ENCODE data around the gene TXK. TPM values are rescaled to one million over a fixed set of nuclear protein-coding genes. Genes with fewer than 3 reads are reported as not detected.

Gene TXK
- total RNA-seq, 1 donor = 0.90 TPM

DNA sequence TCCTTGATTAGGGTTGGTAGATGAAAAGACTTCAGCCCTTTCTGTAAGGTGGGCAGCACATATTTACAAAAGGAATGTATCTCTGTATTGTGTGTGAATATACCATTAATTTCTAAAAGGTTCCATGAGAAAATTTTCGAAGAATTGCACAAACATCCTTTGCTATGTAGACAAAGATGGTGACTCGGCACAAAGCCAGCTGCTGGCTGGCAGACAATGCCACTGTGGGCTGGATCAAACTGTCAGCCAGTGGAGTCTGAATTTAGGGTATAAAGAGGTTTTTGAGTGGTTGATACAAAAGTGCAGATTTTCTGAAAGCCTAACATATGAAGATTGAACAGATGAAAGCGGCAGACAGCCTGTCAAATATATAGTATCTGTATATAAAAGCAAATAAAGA is 5.6 kb upstream of the TXK start:
- no peak for TF ChIP-seq CTCF (IDR thresholded peaks at IDR 0.05; ENCODE audit: insufficient read depth, low read length)
- no peak overlapping the region for H3K4me3 ChIP-seq (ENCODE audit: low read depth, low read length)
- DNase-seq (ENCODE audit: low read depth) = peak; percentile 32

DNA sequence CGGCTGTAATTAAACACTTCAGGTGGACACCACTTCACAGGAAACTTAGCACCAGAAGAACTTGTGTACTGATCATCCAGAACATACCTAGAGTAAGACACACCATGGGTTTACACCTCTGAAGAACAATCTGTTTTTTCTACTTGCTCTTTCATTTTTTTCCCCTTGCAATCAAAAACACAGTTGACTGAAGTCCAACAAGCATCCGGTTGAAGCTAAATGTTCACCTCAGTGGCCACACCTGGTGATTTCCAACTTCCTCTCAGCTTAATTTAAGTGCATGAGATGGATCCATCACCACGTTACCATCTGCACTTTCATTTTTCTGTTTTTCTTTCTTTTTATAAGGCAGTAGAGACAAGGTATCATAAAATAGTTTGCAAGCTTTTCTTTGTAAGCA is 4.9 kb upstream of the TXK start:
- DNase-seq (ENCODE audit: low read depth) = no peak
- TF ChIP-seq CTCF (IDR thresholded peaks at IDR 0.05; ENCODE audit: insufficient read depth, low read length) = no peak
- no peak overlapping the region for H3K4me3 ChIP-seq (ENCODE audit: low read depth, low read length)

GRCh38 chr4:48138511-48138910 is 4.5 kb upstream of the TXK start:
- no peak for DNase-seq (ENCODE audit: low read depth)
- no peak overlapping the region for H3K4me3 ChIP-seq (ENCODE audit: low read depth, low read length)
- no peak for TF ChIP-seq CTCF (IDR thresholded peaks at IDR 0.05; ENCODE audit: insufficient read depth, low read length)

DNA sequence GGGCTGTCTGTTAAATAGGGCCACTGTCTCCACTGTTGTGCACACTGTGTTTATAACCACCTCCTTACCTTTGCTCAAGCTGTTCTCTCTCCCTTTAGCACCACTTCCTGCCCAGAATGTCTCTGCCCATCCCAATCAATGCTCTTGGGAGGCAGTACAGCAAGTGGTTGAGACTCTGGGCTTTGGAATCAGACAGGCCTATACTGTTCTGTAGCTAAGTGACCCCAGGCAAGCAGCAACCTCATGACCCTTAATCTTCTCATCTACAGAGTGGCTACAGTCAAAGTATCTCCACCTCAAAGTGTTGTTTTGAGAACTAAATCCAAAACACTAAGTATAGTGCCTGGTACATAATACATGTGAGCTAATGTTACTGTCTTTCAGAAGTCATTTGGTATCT is 3.8 kb upstream of the TXK start:
- no peak for TF ChIP-seq CTCF (IDR thresholded peaks at IDR 0.05; ENCODE audit: insufficient read depth, low read length)

DNA sequence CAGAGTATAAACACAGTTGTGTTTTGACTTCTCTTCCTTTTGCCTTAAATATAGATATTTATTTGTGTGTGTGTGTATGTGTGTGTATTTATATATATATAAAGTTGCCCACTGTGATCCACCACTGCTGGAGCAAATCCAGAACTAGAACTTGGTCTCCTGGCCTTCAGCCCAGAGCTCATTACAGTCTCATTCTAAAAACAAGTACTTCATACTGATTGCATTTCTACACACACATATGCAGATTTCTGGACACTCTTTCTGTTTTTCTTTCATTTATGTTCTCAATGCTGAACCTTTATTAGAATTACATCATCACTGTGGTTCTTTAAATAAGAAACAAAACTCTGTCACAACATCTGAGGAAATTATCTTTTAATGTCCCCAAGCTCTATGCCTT is 381 bp downstream of the TXK start:
- peak; percentile 29 for DNase-seq (ENCODE audit: low read depth)
- H3K4me3 ChIP-seq (ENCODE audit: low read depth, low read length) = no peak overlapping the region
- TF ChIP-seq CTCF (IDR thresholded peaks at IDR 0.05; ENCODE audit: insufficient read depth, low read length) = no peak

More for the DNA sequence above, 3.8 kb upstream of the TXK start:
- H3K4me3 ChIP-seq (ENCODE audit: low read depth, low read length) = no peak overlapping the region
- no peak for DNase-seq (ENCODE audit: low read depth)

DNA sequence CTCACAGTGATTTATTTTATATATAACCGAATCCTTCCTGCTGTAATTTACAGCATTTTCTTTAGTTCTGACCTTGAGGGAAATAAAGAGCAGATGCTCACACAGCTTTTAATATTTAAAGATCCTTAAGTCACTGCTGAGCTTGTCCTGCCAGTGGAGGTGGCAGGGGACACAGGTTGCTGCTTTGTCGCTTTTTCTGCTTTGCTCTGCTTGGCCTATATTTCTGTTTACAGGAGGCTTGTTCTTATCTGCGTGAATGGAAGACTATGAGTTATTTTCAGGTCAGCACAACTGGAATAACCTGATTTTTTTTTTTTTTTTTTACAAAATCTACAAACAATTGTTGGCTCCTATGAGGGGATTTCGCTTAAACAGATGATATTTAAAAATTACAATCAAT is 2.3 kb downstream of the TXK start:
- H3K4me3 ChIP-seq (ENCODE audit: low read depth, low read length) = no peak overlapping the region
- no peak for DNase-seq (ENCODE audit: low read depth)
- no peak for TF ChIP-seq CTCF (IDR thresholded peaks at IDR 0.05; ENCODE audit: insufficient read depth, low read length)

DNA sequence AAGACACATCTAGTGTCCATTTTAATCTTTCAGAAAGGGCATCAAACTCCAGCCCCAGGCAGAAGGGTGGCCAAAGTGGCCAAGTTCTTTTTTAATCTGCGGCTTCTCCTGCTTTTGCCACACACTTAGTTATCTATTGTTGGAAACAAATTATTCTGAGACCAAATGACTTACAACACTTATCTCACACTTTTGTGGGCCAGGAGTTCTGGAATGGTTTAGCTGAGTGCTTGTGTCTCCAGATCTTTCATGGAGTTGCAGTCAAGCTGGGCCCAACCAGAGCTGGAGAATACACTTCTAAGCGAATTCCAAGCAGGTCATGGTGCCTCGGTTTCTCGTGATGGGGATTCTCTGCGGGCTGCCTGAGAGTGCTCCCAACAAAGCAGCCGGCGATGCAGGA is 4.0 kb downstream of the TXK start:
- TF ChIP-seq CTCF (IDR thresholded peaks at IDR 0.05; ENCODE audit: insufficient read depth, low read length) = no peak
- peak; percentile 10 for DNase-seq (ENCODE audit: low read depth)
- no peak overlapping the region for H3K4me3 ChIP-seq (ENCODE audit: low read depth, low read length)

Measured in fibroblast of the aortic adventitia (primary cell).